Stimulated activated CD8-positive, alpha-beta memory T cell treated with anti-CD3 and anti-CD28 coated beads, Interleukin-2, amount 100 ng/mL, for 48 hours (primary cell): ENCODE data around the gene TMTC2.
"Not testable (repeated sequence)": the region's sequence is repeated elsewhere in the genome, so short reads cannot be mapped to it uniquely, and the experiment has no call there.

ENCODE experiments used
- DNase-seq, 2 donors: peaks; one replicate each; pipeline ENCODE4 v3.0.0-alpha.2; 2020; ENCODE audit warnings: low read depth in 2 of 2

TMTC2 gene

DNA sequence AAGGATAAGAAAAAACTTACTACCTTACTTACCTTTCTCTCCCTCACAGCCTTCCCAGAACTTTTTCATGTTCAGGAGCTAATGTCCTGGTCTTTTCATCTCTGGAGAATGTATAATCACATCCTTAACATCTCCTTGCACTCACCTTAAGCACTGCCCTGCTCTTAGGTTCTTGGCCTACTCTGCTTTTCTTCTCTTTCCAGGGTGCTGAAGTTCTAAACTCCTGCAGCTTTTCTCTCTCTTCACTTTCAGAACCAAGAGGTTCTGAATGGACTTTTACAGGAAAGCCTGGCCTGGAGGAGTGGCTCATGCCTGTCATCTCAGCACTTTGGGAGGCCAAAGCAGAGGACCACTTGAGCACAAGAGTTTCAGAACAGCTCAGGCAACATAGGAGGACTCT is 101.9 kb downstream of the TMTC2 start:
- DNase-seq = no peak

DNA sequence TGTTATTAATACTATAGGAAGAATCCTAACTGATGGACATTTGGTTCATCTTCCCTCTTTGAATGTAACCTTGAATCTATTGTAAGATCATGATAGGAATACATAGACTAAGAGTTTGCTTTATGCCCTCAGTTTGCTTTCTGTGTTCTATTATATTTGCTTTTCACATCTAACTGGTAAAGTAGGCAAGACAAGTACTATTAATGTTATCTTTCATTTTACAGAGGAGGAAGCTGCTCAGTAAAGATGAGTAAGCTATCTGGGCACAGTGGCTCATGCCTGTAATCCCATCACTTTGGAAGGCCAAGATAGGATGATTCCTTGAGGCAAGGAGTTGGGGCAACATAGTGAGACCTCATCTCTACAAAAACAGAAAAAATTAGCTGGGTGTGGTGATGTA is 103.0 kb downstream of the TMTC2 start:
- DNase-seq = no peak

- DNase-seq = no peak
Observed at GRCh38 chr12:82793751-82794281, 107.1 kb downstream of the TMTC2 start.

GRCh38 chr12:82797480-82797879 is 110.8 kb downstream of the TMTC2 start:
- no peak for DNase-seq

GRCh38 chr12:82800185-82800584 is 113.5 kb downstream of the TMTC2 start:
- no peak for DNase-seq

- no peak for DNase-seq
Observed at GRCh38 chr12:82801951-82802610, 115.4 kb downstream of the TMTC2 start.

DNA sequence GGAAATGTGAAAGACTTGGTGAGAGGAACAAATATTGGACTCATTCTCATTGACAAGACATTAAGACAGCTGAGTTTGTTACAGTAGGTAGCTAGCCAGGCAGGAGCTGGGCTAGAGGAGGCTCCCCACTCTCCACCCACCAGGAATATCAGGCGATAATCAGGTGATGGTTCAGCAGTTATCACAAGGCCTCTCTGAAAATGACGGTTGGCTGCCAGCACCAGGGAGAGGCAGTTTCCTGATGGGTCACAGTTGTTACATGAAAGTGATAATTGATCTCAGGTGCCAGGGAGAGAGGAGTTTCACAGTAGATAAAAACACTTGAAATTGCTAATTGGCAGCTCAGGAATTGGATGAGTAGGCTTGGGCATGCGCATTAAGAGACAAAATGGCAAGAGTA is 116.5 kb downstream of the TMTC2 start:
- DNase-seq = no peak

- DNase-seq = no peak
Observed at GRCh38 chr12:82804601-82805000, 117.9 kb downstream of the TMTC2 start.

DNA sequence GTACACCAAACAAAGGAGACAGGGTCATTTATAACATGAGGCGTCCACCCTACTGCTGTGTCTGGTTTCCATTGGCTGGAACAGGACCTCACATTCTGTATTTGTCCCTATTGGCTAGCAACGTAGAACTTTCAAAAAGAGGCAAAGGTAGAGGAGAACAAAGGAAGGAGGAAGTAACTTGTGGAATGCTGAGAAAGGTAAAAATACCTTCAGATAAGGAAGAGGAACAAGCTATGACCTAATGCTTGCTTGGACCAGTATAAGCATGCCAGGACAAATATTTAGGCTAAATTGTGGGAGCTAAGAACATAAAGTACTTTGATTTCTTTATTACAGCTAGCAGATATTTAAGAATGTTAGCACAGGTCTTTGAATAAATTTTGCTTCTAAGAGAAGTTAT is 118.3 kb downstream of the TMTC2 start:
- DNase-seq = not testable (repeated sequence)

DNA sequence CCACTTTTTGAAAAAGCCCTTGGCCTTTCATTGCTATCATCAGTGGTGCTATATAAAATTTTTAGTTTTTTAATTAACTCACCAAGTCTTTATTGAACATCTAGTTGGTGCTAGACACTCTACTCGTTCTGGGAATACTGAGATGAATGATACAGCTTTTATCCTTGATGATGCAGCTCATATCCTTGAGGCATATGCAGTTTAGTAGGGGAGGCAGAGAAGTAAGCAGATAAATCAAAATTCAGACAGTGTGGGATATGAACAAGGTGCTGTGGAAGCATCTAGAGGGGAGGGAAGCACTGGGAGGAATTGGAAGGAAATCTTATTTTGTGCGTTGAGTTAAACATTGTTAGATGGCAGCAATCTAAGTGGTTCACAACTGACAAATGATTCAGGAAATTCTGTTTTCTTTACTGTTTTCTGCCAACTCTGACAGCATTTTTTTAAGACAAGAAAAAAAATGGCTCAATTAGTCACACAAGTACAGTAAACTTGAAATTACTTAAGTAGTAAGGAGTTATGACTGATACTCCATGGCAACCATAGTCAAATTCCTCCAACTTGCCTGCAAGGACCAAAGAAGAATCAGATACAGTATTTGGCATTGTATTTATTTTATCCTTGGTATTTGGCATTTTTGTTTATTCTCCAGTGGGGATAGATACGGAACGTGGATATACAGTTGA is 119.2 kb downstream of the TMTC2 start:
- DNase-seq = no peak

DNA sequence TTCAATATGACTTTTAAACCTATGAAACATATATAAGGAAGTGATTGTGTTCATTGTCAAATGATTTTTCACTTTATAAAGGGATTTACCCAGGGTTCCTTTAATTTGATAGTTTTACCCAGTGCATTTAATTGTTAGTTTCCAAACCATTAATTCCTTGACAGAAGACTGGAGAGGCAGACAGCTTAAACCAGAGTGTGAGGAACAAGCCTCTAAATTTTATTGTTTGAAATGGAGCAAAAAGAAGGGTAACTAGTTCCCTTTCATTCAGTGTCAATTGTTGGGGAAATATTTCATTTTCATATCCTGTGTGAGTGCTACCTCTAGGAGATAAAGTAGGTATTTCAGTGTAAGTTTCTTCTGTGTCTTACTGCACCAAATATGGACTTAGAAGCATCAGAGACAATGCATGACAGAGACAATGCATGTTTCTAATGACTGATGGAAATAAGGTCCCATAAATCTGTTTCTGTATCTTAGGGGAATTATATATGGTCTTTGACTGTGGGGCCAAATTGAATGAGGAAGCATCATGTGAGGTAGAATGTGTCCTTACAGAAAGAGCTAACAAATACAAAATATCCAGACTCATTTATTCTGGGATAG is 120.5 kb downstream of the TMTC2 start:
- DNase-seq = no peak

- no peak for DNase-seq
Observed at GRCh38 chr12:82810568-82810967, 123.9 kb downstream of the TMTC2 start.

- no peak for DNase-seq
Observed at GRCh38 chr12:82817368-82817767, 130.7 kb downstream of the TMTC2 start.

GRCh38 chr12:82818271-82819035 is 131.7 kb downstream of the TMTC2 start:
- no peak for DNase-seq

DNA sequence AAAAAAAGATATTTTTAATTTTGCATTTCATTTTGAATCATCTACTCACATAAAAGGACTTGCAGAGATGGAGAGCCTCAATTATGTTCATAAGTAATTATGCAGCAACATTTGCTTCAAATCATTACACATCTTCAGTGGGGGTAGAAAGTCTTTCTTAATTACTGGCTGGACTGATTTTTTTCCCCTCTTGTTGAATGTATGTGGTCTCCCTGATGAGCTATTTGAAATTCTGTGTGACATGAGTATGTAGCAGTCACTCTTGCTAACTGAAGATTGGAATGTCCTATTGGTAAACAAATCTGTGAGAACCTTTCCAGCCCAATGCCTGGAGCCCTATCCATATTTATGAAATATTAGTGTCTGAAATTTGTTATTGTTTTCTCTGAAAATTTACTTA is 139.8 kb downstream of the TMTC2 start:
- no peak for DNase-seq

- no peak for DNase-seq
Observed at GRCh38 chr12:82832096-82832495, 145.4 kb downstream of the TMTC2 start.

GRCh38 chr12:82832981-82833380 is 146.3 kb downstream of the TMTC2 start:
- no peak for DNase-seq

DNA sequence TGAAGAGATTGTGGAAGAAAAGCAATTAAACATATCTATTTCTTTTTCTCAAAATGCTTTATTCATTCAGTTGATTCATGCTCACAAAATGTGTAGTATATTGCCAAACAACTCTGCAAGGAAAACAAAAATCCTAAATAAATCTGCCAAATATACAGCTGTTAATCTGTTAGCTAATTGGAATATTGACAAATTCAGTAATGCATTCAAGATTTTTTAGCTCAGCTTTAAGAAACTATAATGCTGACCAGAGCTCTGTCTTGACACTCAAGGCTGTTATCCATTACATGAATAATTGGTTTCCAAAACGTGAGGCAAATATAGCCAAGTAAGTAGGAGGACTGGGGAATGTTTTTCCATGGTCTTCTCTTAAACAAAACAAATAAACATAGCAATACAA is 146.8 kb downstream of the TMTC2 start:
- no peak for DNase-seq

DNA sequence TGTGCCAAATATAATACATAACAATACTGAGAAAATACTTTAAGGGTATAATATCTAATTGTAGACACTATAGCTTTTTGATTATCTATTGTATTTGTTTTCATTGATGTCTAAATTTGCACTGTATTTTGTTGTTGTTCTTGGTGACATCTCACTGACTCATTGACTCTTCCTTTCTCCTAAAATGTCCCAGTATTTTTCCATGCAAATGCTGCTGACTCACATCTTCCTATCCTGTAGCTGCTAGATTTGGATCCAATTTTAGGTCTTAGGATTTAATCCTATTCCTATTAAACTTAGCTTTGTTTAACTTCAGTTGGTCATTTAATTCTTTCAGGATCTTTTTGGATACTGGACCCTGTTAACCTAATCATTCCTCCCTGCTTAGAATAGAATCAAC is 148.5 kb downstream of the TMTC2 start:
- DNase-seq = no peak

- DNase-seq = no peak
Observed at GRCh38 chr12:82838131-82838551, 151.4 kb downstream of the TMTC2 start.

DNA sequence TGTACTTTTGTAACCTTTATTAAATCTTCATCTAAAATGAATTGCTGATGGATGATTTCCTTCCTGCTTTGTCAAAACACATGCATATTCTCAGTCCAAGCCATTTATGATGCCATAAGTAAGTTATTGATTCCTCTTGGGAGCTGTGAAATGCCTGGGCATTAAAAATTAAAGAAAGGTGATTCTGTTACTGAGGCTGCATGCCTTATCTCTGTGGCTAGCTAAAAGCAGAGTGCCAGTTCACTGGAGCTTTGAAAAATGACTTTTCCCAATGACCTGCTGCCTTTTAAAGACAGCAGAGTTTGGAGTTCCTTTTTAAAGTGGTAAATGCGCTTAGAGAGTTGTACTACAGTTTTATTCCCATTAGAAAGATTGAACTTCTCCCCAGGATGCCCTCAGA is 152.1 kb downstream of the TMTC2 start:
- DNase-seq = no peak

DNA sequence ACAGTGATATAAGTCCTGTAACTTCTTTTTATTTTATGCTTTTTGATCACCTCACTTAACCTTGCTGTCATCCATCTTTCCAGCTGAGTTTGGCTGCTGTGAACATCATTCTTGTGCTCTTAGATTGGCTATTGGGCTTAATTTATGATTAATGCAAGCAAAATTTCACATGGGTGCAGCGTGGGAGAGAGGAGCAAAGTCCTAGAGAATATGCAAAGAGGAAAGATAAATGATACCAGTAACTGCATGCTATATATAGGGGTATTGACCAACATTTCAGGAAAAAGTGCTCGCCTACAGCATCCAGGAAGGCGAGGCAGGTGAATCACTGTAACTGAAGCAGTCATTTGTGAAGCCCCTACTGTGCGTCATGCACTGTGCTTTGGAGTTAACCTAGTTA is 153.1 kb downstream of the TMTC2 start:
- no peak for DNase-seq
